ENCODE measurements around the gene CCSER1. TPM values are rescaled to one million over a fixed set of nuclear protein-coding genes. Genes with fewer than 3 reads are reported as not detected.

Gene CCSER1
- total and polyA plus RNA-seq, 8 donors = 2.0 to 9.0 (median 4.2) TPM

GRCh38 chr4:91070736-91071135, 943.5 kb downstream of the CCSER1 start:
- Histone ChIP-seq H3K36me3 (no peaks in the 10 kb centered on the region), H3K4me1 (no peaks in the 10 kb centered on the region), H3K4me3 (no peak overlapping the region), H3K27me3 (no peaks in the 10 kb centered on the region), H3K27ac (no peak overlapping the region), H3K9me3 (no peaks in the 10 kb centered on the region)
- TF ChIP-seq CTCF (IDR thresholded peaks at IDR 0.05) = no peak
- intact Hi-C loops (cut with DNase I) = no loop called here
- ATAC-seq = no peak
- DNase-seq = no peak

- H3K4me3 ChIP-seq = no peak overlapping the region
- H3K9me3 ChIP-seq = peaks cover 0 to 27% of the 10 kb centered on the region in 2 donors
- no peaks in the 10 kb centered on the region for H3K4me1 ChIP-seq
- intact Hi-C loops (cut with DNase I) = no loop called here
- no peaks in the 10 kb centered on the region for H3K36me3 ChIP-seq
- DNase-seq = no peak
- H3K27ac ChIP-seq = no peak overlapping the region
- H3K27me3 ChIP-seq = no peaks in the 10 kb centered on the region
- no peak for TF ChIP-seq CTCF (IDR thresholded peaks at IDR 0.05)
- no peak for ATAC-seq
These were observed 949.0 kb downstream of the CCSER1 start for GRCh38 chr4:91076147-91076546.

- H3K4me3 ChIP-seq = no peak overlapping the region
- peaks cover 0 to 3% of the 10 kb centered on the region in 2 donors for H3K9me3 ChIP-seq
- no peaks in the 10 kb centered on the region for H3K36me3 ChIP-seq
- H3K27me3 ChIP-seq = no peaks in the 10 kb centered on the region
- intact Hi-C loops (cut with DNase I) = no loop called here
- no peak for TF ChIP-seq CTCF (IDR thresholded peaks at IDR 0.05)
- DNase-seq (no peak), ATAC-seq (no peak)
- H3K27ac ChIP-seq = no peak overlapping the region
- no peaks in the 10 kb centered on the region for H3K4me1 ChIP-seq
These were observed 958.8 kb downstream of the CCSER1 start for GRCh38 chr4:91085961-91086360.

- ATAC-seq = peak; percentile 77
- no peak overlapping the region for H3K4me3 ChIP-seq
These were observed 960.5 kb downstream of the CCSER1 start for GRCh38 chr4:91087743-91088142.

GRCh38 chr4:91089178-91089577, 962.0 kb downstream of the CCSER1 start:
- H3K36me3 ChIP-seq = no peaks in the 10 kb centered on the region
- H3K9me3 ChIP-seq = no peaks in the 10 kb centered on the region
- H3K27me3 ChIP-seq = no peaks in the 10 kb centered on the region
- no peaks in the 10 kb centered on the region for H3K4me1 ChIP-seq
- ATAC-seq (no peak), DNase-seq (no peak)
- H3K27ac ChIP-seq = no peak overlapping the region
- intact Hi-C loops (cut with DNase I) = no loop called here
- no peak overlapping the region for H3K4me3 ChIP-seq
- no peak for TF ChIP-seq CTCF (IDR thresholded peaks at IDR 0.05)

More at GRCh38 chr4:91087743-91088142, 960.5 kb downstream of the CCSER1 start:
- Histone ChIP-seq H3K36me3 (no peaks in the 10 kb centered on the region), H3K9me3 (no peaks in the 10 kb centered on the region), H3K27ac (no peak overlapping the region), H3K4me1 (no peaks in the 10 kb centered on the region), H3K27me3 (no peaks in the 10 kb centered on the region)
- DNase-seq = no peak
- TF ChIP-seq CTCF (IDR thresholded peaks at IDR 0.05) = no peak
- intact Hi-C loops (cut with DNase I) = no loop called here
